ENCODE measurements around the gene CNTFR. TPM values are rescaled to one million over a fixed set of nuclear protein-coding genes. Genes with fewer than 3 reads are reported as not detected.
A peak's percentile ranks its signal among the peaks of the same experiment; 100 is the strongest.

Gene CNTFR
- total and polyA plus RNA-seq, 4 donors = 0.75 to 3.3 (median 2.0) TPM

- Histone ChIP-seq H3K27ac (ENCODE audit: low read depth in 1 of 2, low read length in 2 of 2) (no peak overlapping the region), H3K4me1 (ENCODE audit: control insufficient read depth in 4 of 4, insufficient read depth in 4 of 4, low read length in 3 of 4) (peaks cover 8 to 34% (median 24%) of the 10 kb centered on the region in 4 donors), H3K9me3 (ENCODE audit: control insufficient read depth in 4 of 4, low read length in 3 of 4) (no peaks in the 10 kb centered on the region), H3K4me3 (ENCODE audit: low read depth in 1 of 3, low read length in 3 of 3) (peak overlapping the region in 2 of 3 donors; percentile 39 to 61), H3K36me3 (ENCODE audit: control insufficient read depth in 4 of 4, insufficient read depth in 3 of 4, low read depth in 1 of 4, low read length in 3 of 4) (no peaks in the 10 kb centered on the region), H3K27me3 (ENCODE audit: control insufficient read depth in 4 of 4, insufficient read depth in 4 of 4, low read length in 3 of 4) (no peaks in the 10 kb centered on the region), H3K9ac (ENCODE audit: low read depth in 1 of 2, low read length in 2 of 2) (peak overlapping the region; percentile 19 to 49)
- TF ChIP-seq CTCF (IDR thresholded peaks at IDR 0.05; ENCODE audit: low read depth, low read length, missing input control) (no peak), FOXA2 (IDR thresholded peaks at IDR 0.05) (no peak), REST (IDR thresholded peaks at IDR 0.05) (no peak), RAD21 (IDR thresholded peaks at IDR 0.05) (no peak), YY1 (IDR thresholded peaks at IDR 0.05) (no peak), FOXA1 (IDR thresholded peaks at IDR 0.05) (no peak), HNF4G (IDR thresholded peaks at IDR 0.05) (no peak), NR2F2 (IDR thresholded peaks at IDR 0.05) (no peak), EGR1 (IDR thresholded peaks at IDR 0.05; ENCODE audit: low read depth in 2 of 2) (no peak), RXRA (IDR thresholded peaks at IDR 0.05) (no peak), GABPA (IDR thresholded peaks at IDR 0.05 in 1 of 2, conservative IDR thresholded peaks at IDR 0.05 in 1 of 2) (no peak), TAF1 (conservative IDR thresholded peaks at IDR 0.05) (no peak), SP1 (IDR thresholded peaks at IDR 0.05) (no peak), HNF4A (conservative IDR thresholded peaks at IDR 0.05) (no peak), JUND (IDR thresholded peaks at IDR 0.05) (no peak)
- TF ChIP-seq, protein P1, sequence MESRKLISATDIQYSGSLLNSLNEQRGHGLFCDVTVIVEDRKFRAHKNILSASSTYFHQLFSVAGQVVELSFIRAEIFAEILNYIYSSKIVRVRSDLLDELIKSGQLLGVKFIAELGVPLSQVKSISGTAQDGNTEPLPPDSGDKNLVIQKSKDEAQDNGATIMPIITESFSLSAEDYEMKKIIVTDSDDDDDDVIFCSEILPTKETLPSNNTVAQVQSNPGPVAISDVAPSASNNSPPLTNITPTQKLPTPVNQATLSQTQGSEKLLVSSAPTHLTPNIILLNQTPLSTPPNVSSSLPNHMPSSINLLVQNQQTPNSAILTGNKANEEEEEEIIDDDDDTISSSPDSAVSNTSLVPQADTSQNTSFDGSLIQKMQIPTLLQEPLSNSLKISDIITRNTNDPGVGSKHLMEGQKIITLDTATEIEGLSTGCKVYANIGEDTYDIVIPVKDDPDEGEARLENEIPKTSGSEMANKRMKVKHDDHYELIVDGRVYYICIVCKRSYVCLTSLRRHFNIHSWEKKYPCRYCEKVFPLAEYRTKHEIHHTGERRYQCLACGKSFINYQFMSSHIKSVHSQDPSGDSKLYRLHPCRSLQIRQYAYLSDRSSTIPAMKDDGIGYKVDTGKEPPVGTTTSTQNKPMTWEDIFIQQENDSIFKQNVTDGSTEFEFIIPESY (IDR thresholded peaks at IDR 0.05) = no peak
- TF ChIP-seq, protein P2, sequence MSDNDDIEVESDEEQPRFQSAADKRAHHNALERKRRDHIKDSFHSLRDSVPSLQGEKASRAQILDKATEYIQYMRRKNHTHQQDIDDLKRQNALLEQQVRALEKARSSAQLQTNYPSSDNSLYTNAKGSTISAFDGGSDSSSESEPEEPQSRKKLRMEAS (IDR thresholded peaks at IDR 0.05) = no peak
- TF ChIP-seq, protein P3, sequence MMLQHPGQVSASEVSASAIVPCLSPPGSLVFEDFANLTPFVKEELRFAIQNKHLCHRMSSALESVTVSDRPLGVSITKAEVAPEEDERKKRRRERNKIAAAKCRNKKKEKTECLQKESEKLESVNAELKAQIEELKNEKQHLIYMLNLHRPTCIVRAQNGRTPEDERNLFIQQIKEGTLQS (IDR thresholded peaks at IDR 0.05) = no peak
- 21% methylated on average over 31 of the region's 31 CpGs for WGBS
- no peak for DNase-seq (ENCODE audit: low spot score)
Observed at GRCh38 chr9:34522091-34522887, 67.2 kb downstream of the CNTFR start.

Measured in liver (tissue), 9 donors.